Mammary epithelial cell (primary cell): ENCODE results near the gene EXT2.

Experiments used
- CTCF ChIP-seq, 2 donors: IDR thresholded peaks in 1 of 2; conservative IDR thresholded peaks in 1 of 2; 2 replicates each; pipeline ENCODE4 v1.5.1; 2011 to 2012; ENCODE audit warnings: inconsistent platforms in 2 of 2, low read length in 2 of 2, mild to moderate bottlenecking in 2 of 2, control low read depth in 1 of 2, low read depth in 1 of 2; ENCODE audit not compliant: insufficient read depth in 1 of 2; ENCODE audit errors: extremely low read depth in 1 of 2
- EZH2 ChIP-seq: IDR thresholded peaks from 2 replicates; pipeline ENCODE4 v1.6.1; 2012; ENCODE audit warnings: low read length, inconsistent platforms, borderline replicate concordance

- TF ChIP-seq CTCF (conservative IDR thresholded peaks at IDR 0.05 in 1 of 2, IDR thresholded peaks at IDR 0.05 in 1 of 2; ENCODE audit: extremely low read depth in 1 of 2, insufficient read depth in 1 of 2, low read depth in 1 of 2, low read length in 2 of 2) (no peak), EZH2 (no peak)
Observed at GRCh38 chr11:44203270-44204043, 108.0 kb downstream of the EXT2 start.
